T-helper 1 cell treated with Interleukin-12 subunit alpha and Interleukin-12 subunit beta and Interleukin-4 antibody, amounts not matched to agents 30 μg/mL and 1 μg/mL, for 36 hours (primary cell): Measurements from ENCODE around the gene PAQR8.

Experiments
- H3K27ac Mint-ChIP-seq: one replicate; pipeline ENCODE4 v1.8.0; 2021; ENCODE audit warnings: mild to moderate bottlenecking, mixed read lengths
- H3K27me3 Mint-ChIP-seq: one replicate; pipeline ENCODE4 v1.8.0; 2021; ENCODE audit warnings: low read depth, mixed read lengths
- H3K36me3 Mint-ChIP-seq: one replicate; pipeline ENCODE4 v1.8.0; 2021; ENCODE audit warnings: low read depth, mixed read lengths
- H3K4me1 Mint-ChIP-seq: one replicate; pipeline ENCODE4 v1.8.0; 2021; ENCODE audit warnings: low read depth, mixed read lengths
- H3K4me3 Mint-ChIP-seq: one replicate; pipeline ENCODE4 v1.8.0; 2021; ENCODE audit warnings: mild to moderate bottlenecking, moderate library complexity, mixed read lengths
- H3K9me3 Mint-ChIP-seq: one replicate; pipeline ENCODE4 v1.8.0; 2021; ENCODE audit warnings: mixed read lengths

PAQR8 gene

GRCh38 chr6:52336919-52337561 is 24.9 kb upstream of the PAQR8 start:
- no peaks in the 10 kb centered on the region for H3K27me3 Mint-ChIP-seq
- H3K36me3 Mint-ChIP-seq: peaks cover 2% of the 10 kb centered on the region
- no peak overlapping the region for H3K27ac Mint-ChIP-seq
- H3K4me1 Mint-ChIP-seq: peaks cover 25% of the 10 kb centered on the region
- H3K4me3 Mint-ChIP-seq: no peak overlapping the region
- no peaks in the 10 kb centered on the region for H3K9me3 Mint-ChIP-seq

DNA sequence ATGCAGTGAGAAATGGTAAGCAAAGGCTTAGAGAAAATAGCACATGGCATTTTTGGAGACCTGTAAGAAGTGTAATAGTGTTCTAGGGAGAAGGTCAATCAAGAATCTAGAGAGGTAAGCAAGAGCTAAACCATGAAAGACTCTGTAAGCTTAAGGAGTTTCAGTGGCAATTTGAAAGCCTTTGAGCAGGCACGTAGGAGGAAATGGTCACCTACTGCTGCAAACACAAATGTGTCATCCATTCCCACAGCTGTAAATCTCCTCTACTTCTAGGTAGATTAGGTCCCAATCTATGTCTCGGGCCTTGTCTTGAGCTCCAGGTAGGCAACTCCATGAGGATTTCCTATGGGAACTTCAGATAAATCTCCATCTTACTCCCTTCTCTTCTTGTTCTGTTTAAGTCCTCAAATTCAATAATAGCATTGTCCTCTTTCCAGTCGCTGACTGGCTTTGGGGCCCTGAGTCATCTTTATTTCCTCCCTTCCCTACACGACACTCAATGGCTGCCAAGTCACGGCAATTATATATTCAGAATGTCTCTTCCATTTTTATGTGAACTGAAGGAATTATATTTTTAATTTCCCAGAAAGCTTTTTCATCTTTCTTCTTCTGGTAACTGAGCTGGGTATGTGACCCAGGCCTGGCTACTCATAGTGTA is 24.2 kb upstream of the PAQR8 start:
- Mint-ChIP-seq H3K27ac (no peak overlapping the region), H3K27me3 (no peaks in the 10 kb centered on the region), H3K9me3 (no peaks in the 10 kb centered on the region), H3K36me3 (no peaks in the 10 kb centered on the region), H3K4me1 (peaks cover 24% of the 10 kb centered on the region), H3K4me3 (no peak overlapping the region)

DNA sequence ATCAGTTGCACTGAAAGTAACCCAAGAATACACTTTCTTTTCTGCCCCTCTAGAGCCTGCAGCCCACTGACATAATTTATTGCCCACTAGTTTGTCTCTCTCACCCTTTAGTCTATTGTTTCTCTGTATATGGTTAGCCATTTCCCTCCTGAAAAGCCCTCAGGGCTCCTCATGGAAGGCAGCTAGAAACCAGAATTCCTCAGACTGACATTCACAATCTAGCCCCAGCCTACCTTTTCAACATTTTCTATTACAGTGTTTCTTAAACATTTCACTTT is 21.4 kb upstream of the PAQR8 start:
- Mint-ChIP-seq H3K9me3 (no peaks in the 10 kb centered on the region), H3K4me3 (no peak overlapping the region), H3K27ac (peak overlapping the region; percentile 45), H3K4me1 (peaks cover 16% of the 10 kb centered on the region), H3K27me3 (no peaks in the 10 kb centered on the region), H3K36me3 (no peaks in the 10 kb centered on the region)

- peaks cover 3% of the 10 kb centered on the region for H3K27me3 Mint-ChIP-seq
These were observed 20.2 kb upstream of the PAQR8 start for GRCh38 chr6:52341561-52342260.

DNA sequence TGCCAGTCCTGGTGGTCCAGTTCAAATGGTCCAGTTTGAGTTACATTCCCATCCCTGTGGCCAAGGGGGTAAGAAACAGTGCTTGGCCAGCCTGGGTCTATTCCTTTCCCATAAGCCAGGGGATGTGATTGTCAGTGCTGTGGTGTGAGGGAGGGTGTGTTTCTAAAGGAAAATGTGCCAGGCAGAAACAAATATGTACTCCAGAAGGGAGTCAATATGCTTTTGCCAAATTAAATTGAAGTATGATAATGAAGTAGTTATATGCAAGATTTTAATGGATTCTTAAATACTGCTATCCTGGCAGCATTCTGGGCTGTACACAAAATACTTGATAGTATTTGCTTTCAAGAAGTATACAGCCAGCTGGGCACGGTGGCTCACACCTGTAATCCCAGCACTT is 16.6 kb upstream of the PAQR8 start:
- H3K9me3 Mint-ChIP-seq: no peaks in the 10 kb centered on the region
- H3K4me1 Mint-ChIP-seq: peaks cover 6% of the 10 kb centered on the region
- no peak overlapping the region for H3K4me3 Mint-ChIP-seq
- no peaks in the 10 kb centered on the region for H3K36me3 Mint-ChIP-seq
- H3K27ac Mint-ChIP-seq: no peak overlapping the region
- peaks cover 16% of the 10 kb centered on the region for H3K27me3 Mint-ChIP-seq

More at GRCh38 chr6:52341561-52342260, 20.2 kb upstream of the PAQR8 start:
- Mint-ChIP-seq H3K4me3 (no peak overlapping the region), H3K9me3 (no peaks in the 10 kb centered on the region), H3K27ac (no peak overlapping the region), H3K36me3 (no peaks in the 10 kb centered on the region), H3K4me1 (peaks cover 16% of the 10 kb centered on the region)

DNA sequence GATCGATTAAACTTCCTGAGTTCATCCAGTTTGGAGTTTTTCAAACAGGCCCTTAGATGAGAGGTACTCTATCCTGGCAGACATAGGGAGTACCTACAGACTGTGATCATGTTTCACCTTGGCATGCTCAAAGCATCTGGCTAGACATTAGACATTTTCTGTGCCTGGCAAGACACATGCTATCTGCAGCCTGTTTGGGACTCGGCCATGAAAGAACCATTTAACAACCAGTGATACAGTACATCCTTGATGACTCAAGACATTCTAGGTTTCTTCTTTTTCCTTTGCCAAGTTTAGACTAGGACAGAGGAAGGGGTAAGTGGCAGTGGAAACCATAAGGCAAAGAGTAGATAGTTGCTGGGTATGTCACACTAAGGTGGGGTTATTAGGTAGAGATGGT is 15.4 kb upstream of the PAQR8 start:
- no peak overlapping the region for H3K4me3 Mint-ChIP-seq
- peaks cover 2% of the 10 kb centered on the region for H3K36me3 Mint-ChIP-seq
- H3K4me1 Mint-ChIP-seq: peaks cover 10% of the 10 kb centered on the region
- no peaks in the 10 kb centered on the region for H3K9me3 Mint-ChIP-seq
- no peak overlapping the region for H3K27ac Mint-ChIP-seq
- H3K27me3 Mint-ChIP-seq: peaks cover 19% of the 10 kb centered on the region

DNA sequence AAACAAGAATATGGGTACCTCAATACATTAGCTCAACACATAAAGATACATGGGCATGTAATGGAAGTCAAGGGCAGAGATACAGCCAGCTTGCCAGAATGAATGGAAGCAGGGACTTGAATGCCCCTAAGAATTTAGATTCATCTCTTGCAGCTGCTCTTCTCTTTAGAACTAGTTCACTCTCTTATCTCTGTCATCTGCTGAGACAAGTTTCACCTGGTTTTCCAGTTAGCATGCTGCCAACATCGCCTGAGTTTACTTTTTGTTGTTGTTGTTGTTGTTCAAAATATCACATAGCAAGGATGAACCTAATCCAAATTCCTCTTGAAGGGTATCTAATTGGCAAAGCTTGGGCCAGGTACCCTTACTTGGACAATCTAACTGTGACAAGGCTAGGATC is 14.1 kb upstream of the PAQR8 start:
- H3K27ac Mint-ChIP-seq: no peak overlapping the region
- peaks cover 2% of the 10 kb centered on the region for H3K36me3 Mint-ChIP-seq
- peaks cover 22% of the 10 kb centered on the region for H3K27me3 Mint-ChIP-seq
- H3K4me1 Mint-ChIP-seq: peaks cover 11% of the 10 kb centered on the region
- H3K9me3 Mint-ChIP-seq: no peaks in the 10 kb centered on the region
- no peak overlapping the region for H3K4me3 Mint-ChIP-seq

GRCh38 chr6:52351879-52352238 is 10.1 kb upstream of the PAQR8 start:
- Mint-ChIP-seq H3K27ac (no peak overlapping the region), H3K36me3 (peaks cover 2% of the 10 kb centered on the region), H3K4me1 (peaks cover 11% of the 10 kb centered on the region), H3K9me3 (no peaks in the 10 kb centered on the region), H3K27me3 (peaks cover 22% of the 10 kb centered on the region), H3K4me3 (no peak overlapping the region)

DNA sequence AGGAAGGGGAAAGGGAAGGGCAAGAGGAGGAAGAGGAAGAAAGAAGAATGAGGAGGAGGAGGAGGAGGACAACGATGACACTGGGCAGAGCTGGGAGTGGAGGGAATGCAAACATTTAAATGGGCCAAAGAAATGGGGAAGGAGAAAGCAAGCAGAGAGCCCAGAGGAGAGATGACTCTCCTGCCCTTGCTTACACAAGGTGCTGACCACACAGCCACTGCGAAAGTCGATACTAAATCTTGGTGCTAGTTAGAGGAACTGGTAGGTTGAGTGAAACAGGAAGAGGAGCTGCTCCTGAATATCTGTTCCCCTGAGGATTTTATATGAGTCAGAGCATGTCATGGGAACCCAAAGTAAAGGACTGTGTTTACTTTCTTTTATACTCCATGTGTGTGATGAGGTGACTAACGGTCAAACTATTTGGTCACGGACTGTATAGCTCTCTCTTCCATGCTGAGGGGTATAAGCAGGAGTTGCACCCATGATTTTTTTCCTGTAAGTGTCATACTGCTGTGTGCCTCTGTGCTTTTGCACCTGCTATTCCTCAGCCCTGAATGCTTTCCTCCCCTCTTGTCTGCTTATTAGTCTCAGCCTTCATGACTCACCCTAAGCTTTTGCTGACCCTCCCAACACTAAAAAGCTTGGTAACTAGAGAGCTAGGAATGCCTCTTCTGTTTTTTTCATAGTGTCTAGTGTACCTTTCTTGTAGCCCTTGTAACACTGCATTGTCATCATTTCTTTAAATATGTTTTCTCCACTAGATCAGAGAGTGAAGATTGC is 9.5 kb upstream of the PAQR8 start:
- Mint-ChIP-seq H3K4me3 (no peak overlapping the region), H3K27ac (no peak overlapping the region)

GRCh38 chr6:52356017-52356416 is 5.9 kb upstream of the PAQR8 start:
- H3K4me3 Mint-ChIP-seq: no peak overlapping the region
- H3K27me3 Mint-ChIP-seq: peaks cover 7% of the 10 kb centered on the region
- H3K36me3 Mint-ChIP-seq: no peaks in the 10 kb centered on the region
- H3K9me3 Mint-ChIP-seq: no peaks in the 10 kb centered on the region
- H3K4me1 Mint-ChIP-seq: peaks cover 7% of the 10 kb centered on the region
- H3K27ac Mint-ChIP-seq: no peak overlapping the region

More for the DNA sequence above, 9.5 kb upstream of the PAQR8 start:
- peaks cover 19% of the 10 kb centered on the region for H3K27me3 Mint-ChIP-seq
- no peaks in the 10 kb centered on the region for H3K9me3 Mint-ChIP-seq
- H3K4me1 Mint-ChIP-seq: peaks cover 11% of the 10 kb centered on the region
- peaks cover 2% of the 10 kb centered on the region for H3K36me3 Mint-ChIP-seq

DNA sequence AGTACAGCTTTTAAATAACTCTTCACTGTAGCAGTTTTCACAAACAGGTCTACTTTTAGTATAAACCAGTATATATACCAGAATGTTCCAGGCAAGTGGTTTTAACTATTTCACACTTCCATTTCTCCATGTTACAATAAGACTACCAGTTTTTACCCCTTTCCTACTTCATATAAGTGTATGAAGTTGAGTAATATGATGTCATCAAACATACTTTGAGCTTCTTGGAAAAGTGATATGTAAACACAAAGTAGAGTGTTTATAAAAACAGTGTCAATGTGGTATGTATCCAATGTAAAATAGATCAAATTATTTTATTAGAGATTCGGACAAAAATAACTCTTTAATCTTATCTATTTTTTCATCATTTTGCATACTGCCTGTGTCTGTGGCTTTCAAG is 2.5 kb upstream of the PAQR8 start:
- Mint-ChIP-seq H3K4me3 (no peak overlapping the region), H3K9me3 (no peaks in the 10 kb centered on the region), H3K36me3 (peaks cover 10% of the 10 kb centered on the region), H3K4me1 (peaks cover 19% of the 10 kb centered on the region), H3K27me3 (peaks cover 21% of the 10 kb centered on the region), H3K27ac (no peak overlapping the region)

DNA sequence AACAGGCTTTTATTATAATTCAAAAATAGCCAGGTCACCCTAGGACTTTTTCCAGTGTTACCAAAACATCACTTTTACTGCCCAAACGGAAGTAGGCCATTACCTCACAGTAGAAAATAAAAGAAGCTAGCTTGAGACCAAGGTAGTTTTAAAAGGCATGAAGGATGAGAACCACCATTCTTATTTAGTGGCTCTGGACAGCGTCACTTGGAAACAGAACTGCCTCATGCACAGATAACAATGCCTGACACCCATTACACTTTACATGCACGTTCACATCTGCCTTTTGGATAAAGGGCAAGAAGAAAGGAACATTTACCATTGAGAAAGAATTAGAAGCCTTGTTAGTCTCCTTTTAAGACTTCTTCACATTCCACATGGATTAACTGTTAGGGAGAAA is 1.9 kb upstream of the PAQR8 start:
- peaks cover 10% of the 10 kb centered on the region for H3K36me3 Mint-ChIP-seq
- peaks cover 25% of the 10 kb centered on the region for H3K4me1 Mint-ChIP-seq
- H3K27me3 Mint-ChIP-seq: peaks cover 23% of the 10 kb centered on the region
- no peak overlapping the region for H3K27ac Mint-ChIP-seq
- H3K9me3 Mint-ChIP-seq: no peaks in the 10 kb centered on the region
- no peak overlapping the region for H3K4me3 Mint-ChIP-seq

DNA sequence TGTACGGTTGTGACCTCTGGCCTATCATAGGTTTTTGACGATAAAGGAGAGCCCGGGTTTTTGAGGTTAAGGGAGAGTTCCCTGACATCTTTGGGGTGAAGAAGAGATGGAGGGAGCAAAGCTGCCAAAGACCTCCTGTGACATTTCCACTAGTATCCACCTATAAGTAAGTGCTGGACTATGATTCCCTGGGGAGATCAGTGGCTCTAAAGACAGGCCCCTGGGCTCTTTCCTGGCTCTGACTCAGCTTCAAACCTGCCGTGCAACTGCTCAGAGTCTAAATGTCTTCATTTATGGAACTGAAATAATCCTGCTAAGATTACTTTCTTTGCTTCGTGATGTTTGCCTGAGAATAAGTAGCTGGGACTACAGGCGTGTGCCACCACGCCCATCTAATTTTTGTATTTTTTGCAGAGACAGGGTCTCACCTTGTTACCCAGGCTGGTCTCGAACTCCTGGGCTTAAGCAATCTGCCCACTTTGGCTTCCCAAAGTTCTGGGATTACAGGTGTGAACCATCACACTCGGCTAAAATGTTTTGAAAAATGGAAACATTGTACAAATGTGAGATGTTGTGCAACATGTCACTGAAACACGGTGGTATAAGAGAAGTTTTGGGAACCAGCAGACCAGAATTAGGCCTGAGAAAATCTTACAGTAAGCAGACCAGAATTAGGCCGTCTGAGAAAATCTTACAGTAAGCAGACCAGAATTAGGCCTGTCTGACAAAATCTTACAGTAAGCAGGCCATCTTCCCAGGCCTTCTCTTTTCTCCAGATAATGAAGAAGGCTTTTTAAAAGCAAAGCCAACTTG is 1.1 kb upstream of the PAQR8 start:
- Mint-ChIP-seq H3K27me3 (peaks cover 20% of the 10 kb centered on the region), H3K36me3 (peaks cover 10% of the 10 kb centered on the region), H3K27ac (no peak overlapping the region), H3K4me1 (peaks cover 25% of the 10 kb centered on the region), H3K4me3 (peak overlapping the region; percentile 77), H3K9me3 (no peaks in the 10 kb centered on the region)

DNA sequence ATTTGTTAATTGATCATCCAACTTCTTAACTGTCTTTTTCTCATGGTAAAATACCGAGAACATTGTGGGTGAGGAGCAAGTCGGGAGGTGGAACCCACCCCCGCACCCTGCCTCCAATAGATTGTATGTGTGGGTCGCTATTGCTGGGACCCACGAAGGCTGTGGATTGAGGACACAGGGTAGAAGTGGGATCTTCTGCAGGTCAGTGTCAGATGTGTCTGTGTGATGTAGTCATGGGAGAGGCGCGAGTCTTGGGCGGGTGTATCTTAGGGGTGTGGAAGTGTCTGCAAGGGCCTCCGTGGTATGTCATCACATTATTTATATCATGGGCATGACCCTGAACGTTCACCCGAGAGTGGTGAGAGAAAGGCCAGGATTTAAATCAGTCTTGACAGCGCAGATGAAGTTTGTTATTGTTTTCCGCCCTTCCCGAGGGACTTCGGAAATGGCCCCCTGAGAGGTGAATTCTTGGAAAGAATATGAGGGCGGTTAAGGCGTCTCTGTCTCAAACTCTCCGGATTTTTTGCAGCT is 472 bp upstream of the PAQR8 start:
- Mint-ChIP-seq H3K4me1 (peaks cover 25% of the 10 kb centered on the region), H3K4me3 (peak overlapping the region; percentile 77), H3K36me3 (peaks cover 12% of the 10 kb centered on the region), H3K9me3 (no peaks in the 10 kb centered on the region), H3K27me3 (peaks cover 20% of the 10 kb centered on the region), H3K27ac (peak overlapping the region; percentile 55)
